Measurements from ENCODE around the gene CACNG1.

- no peak for TF ChIP-seq POLR2AphosphoS5 (IDR thresholded peaks at IDR 0.05)
- no peak for TF ChIP-seq CTCF (IDR thresholded peaks at IDR 0.05)
These were observed 53.7 kb downstream of the CACNG1 start for GRCh38 chr17:67098006-67098405.
